Keratinocyte (primary cell): ENCODE data around the gene MET. TPM values are rescaled to one million over a fixed set of nuclear protein-coding genes. Genes with fewer than 3 reads are reported as not detected.
"Not testable (repeated sequence)": the region's sequence is repeated elsewhere in the genome, so short reads cannot be mapped to it uniquely, and the experiment has no call there.

ENCODE experiments used
- DNase-seq: peaks from one replicate; pipeline ENCODE4 v3.0.0-alpha.2; 2011; ENCODE audit warnings: low read depth, missing footprints, low spot score
- FAIRE-seq: peaks from 2 replicates; lab custom pipeline; 2011; peaks lifted over from hg19 to GRCh38; lab: Jason Lieb, UNC
- H2AFZ ChIP-seq: 2 replicates; pipeline ENCODE4 v1.6.0; 2012; ENCODE audit warnings: low read length, control low read depth, inconsistent platforms; ENCODE audit not compliant: control insufficient read depth
- H3K27ac ChIP-seq: 2 replicates; pipeline ENCODE4 v1.5.1; 2011; ENCODE audit warnings: low read length; ENCODE audit not compliant: control insufficient read depth, insufficient read depth
- H3K27me3 ChIP-seq: 3 replicates; pipeline ENCODE4 v1.6.0; 2011; ENCODE audit warnings: low read length; ENCODE audit not compliant: control insufficient read depth, insufficient read depth; ENCODE audit errors: extremely low read depth
- H3K36me3 ChIP-seq, 2 experiments: 2 replicates in 1 of 2; 3 replicates in 1 of 2; pipeline ENCODE4 v1.5.1; 2011; ENCODE audit warnings: low read length in 2 of 2, mild to moderate bottlenecking in 1 of 2; ENCODE audit not compliant: control insufficient read depth in 2 of 2, insufficient read depth in 2 of 2; ENCODE audit errors: extremely low read depth in 1 of 2
- H3K4me1 ChIP-seq: 3 replicates; pipeline ENCODE4 v1.5.1; 2011; ENCODE audit warnings: low read length; ENCODE audit not compliant: control insufficient read depth, insufficient read depth; ENCODE audit errors: extremely low read depth
- H3K4me2 ChIP-seq: 3 replicates; pipeline ENCODE4 v1.6.0; 2011; ENCODE audit warnings: low read depth, low read length; ENCODE audit not compliant: control insufficient read depth, insufficient read depth; ENCODE audit errors: extremely low read depth
- H3K4me3 ChIP-seq, 3 experiments: fragments of 200-600 bp in 1 of 3; sonication (generic) in 1 of 3; 2 replicates in 2 of 3; 3 replicates in 1 of 3; pipeline ENCODE4 v1.5.1; 2011 to 2016; ENCODE audit warnings: low read length in 3 of 3, mild to moderate bottlenecking in 3 of 3, control low read depth in 2 of 3, inconsistent platforms in 1 of 3, low read depth in 1 of 3, mixed read lengths in 1 of 3, mixed run types in 1 of 3, moderate library complexity in 1 of 3; ENCODE audit not compliant: control insufficient read depth in 2 of 3, insufficient read depth in 2 of 3; ENCODE audit errors: extremely low read depth in 1 of 3
- H3K79me2 ChIP-seq: 2 replicates; pipeline ENCODE4 v1.6.0; 2012; ENCODE audit warnings: low read length; ENCODE audit not compliant: control insufficient read depth, insufficient read depth
- H3K9ac ChIP-seq: 3 replicates; pipeline ENCODE4 v1.6.0; 2011; ENCODE audit warnings: low read length; ENCODE audit not compliant: control insufficient read depth, insufficient read depth; ENCODE audit errors: extremely low read depth
- H3K9me1 ChIP-seq: 3 replicates; pipeline ENCODE4 v1.6.0; 2011; ENCODE audit warnings: low read length; ENCODE audit not compliant: control insufficient read depth, insufficient read depth; ENCODE audit errors: extremely low read depth
- H3K9me3 ChIP-seq: 2 replicates; pipeline ENCODE4 v1.5.1; 2012; ENCODE audit warnings: low read depth, low read length; ENCODE audit not compliant: control insufficient read depth
- H4K20me1 ChIP-seq: 3 replicates; pipeline ENCODE4 v1.6.0; 2011; ENCODE audit warnings: low read length; ENCODE audit not compliant: control insufficient read depth, insufficient read depth; ENCODE audit errors: extremely low read depth
- EZH2 ChIP-seq: IDR thresholded peaks from one replicate; pipeline ENCODE4 v1.6.1; 2012; ENCODE audit warnings: inconsistent platforms, mild to moderate bottlenecking, low read length, moderate library complexity
- dilution Hi-C: fragments of 300-500 bp; cut with MboI; formaldehyde crosslinking; loops from one replicate; pipeline ENCODE4 v1.7.0; 2020; ENCODE audit warnings: low sequenced_read_pairs; ENCODE audit not compliant: extremely low pct_ligation_motif_present
- polyA plus RNA-seq, 5 experiments: library from polyadenylated mRNA; depleted of rRNA in 3 of 5; stranded (reverse) in 3 of 5; stranded (forward) in 1 of 5; unstranded in 1 of 5; fragments of >200 nt; gene quantifications; 1 replicate in 1 of 5; 2 replicates in 3 of 5; 3 replicates in 1 of 5; pipeline versions ENCODE4 v1.2.1 to v1.2.3, GENCODE V29; 2011 to 2012; ENCODE audit warnings: missing spikeins in 2 of 5, low read depth in 1 of 5, low replicate concordance in 1 of 5
- TF ChIP-seq, protein P1 (sequence below), 3 experiments: IDR thresholded peaks in 1 of 3; conservative IDR thresholded peaks in 1 of 3; optimal IDR thresholded peaks in 1 of 3; 2 replicates in 2 of 3; 3 replicates in 1 of 3; pipeline versions ENCODE3 to v1.5.1; 2011; ENCODE audit warnings: low read length in 3 of 3, mild to moderate bottlenecking in 3 of 3, moderate library complexity in 2 of 3, control low read depth in 1 of 3, inconsistent platforms in 1 of 3; ENCODE audit not compliant: insufficient read depth in 2 of 3; ENCODE audit errors: extremely low read depth in 1 of 3

Gene MET
- polyA plus RNA-seq, 1 donor (not counting 4 experiments of a cell fraction or from before 2014, with no cell fraction given) = 117 TPM

DNA sequence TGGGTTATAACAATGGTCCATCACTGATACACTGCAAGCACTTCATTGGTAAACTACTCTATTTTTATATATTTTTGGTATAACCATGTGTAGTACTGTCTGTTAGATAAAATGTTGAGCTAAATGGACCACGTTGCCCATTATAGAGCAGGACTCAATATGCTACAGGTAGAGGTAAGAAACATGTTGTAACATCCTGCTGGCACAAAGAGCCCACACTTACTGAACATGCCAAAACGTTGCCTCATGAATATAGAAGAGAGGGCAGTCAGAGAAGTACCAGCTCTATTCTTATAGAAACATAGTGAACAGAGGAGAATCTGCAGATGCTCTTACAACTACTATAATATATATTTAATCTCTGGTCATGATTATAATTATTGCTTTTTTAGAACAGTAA, 18.4 kb upstream of the MET start:
- Histone ChIP-seq H3K9me3 (no peaks in the 10 kb centered on the region), H3K27me3 (no peaks in the 10 kb centered on the region), H3K4me1 (peaks cover 27% of the 10 kb centered on the region), H3K27ac (peak overlapping the region; percentile 93), H4K20me1 (no peaks in the 10 kb centered on the region), H3K9me1 (no peaks in the 10 kb centered on the region), H2AFZ (no peak overlapping the region), H3K9ac (peak overlapping the region; percentile 59), H3K4me2 (peak overlapping the region; percentile 75), H3K36me3 (no peaks in the 10 kb centered on the region), H3K4me3 (peak overlapping the region in 2 of 3 experiments; percentile 39 to 41), H3K79me2 (no peaks in the 10 kb centered on the region)
- dilution Hi-C loops = no loop called here
- no peak for TF ChIP-seq EZH2
- TF ChIP-seq, protein P1, sequence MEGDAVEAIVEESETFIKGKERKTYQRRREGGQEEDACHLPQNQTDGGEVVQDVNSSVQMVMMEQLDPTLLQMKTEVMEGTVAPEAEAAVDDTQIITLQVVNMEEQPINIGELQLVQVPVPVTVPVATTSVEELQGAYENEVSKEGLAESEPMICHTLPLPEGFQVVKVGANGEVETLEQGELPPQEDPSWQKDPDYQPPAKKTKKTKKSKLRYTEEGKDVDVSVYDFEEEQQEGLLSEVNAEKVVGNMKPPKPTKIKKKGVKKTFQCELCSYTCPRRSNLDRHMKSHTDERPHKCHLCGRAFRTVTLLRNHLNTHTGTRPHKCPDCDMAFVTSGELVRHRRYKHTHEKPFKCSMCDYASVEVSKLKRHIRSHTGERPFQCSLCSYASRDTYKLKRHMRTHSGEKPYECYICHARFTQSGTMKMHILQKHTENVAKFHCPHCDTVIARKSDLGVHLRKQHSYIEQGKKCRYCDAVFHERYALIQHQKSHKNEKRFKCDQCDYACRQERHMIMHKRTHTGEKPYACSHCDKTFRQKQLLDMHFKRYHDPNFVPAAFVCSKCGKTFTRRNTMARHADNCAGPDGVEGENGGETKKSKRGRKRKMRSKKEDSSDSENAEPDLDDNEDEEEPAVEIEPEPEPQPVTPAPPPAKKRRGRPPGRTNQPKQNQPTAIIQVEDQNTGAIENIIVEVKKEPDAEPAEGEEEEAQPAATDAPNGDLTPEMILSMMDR (optimal IDR thresholded peaks at IDR 0.05 in 1 of 3, IDR thresholded peaks at IDR 0.05 in 1 of 3, conservative IDR thresholded peaks at IDR 0.05 in 1 of 3; ENCODE audit: extremely low read depth in 1 of 3, insufficient read depth in 2 of 3, low read length in 3 of 3) = no peak
- FAIRE-seq (peak; percentile 85), DNase-seq (no peak)

- H4K20me1 ChIP-seq, H2AFZ ChIP-seq, dilution Hi-C loops, H3K4me3 ChIP-seq, H3K36me3 ChIP-seq, H3K4me1 ChIP-seq, H3K9me1 ChIP-seq, FAIRE-seq, H3K9me3 ChIP-seq, H3K9ac ChIP-seq, H3K27me3 ChIP-seq, H3K4me2 ChIP-seq, H3K27ac ChIP-seq, H3K79me2 ChIP-seq, DNase-seq: not testable (repeated sequence)
Observed at GRCh38 chr7:116659248-116659647, 12.7 kb upstream of the MET start.

- Histone ChIP-seq H3K4me2 (no peak overlapping the region), H3K27me3 (no peaks in the 10 kb centered on the region), H3K27ac (no peak overlapping the region), H2AFZ (no peak overlapping the region), H3K79me2 (no peaks in the 10 kb centered on the region), H3K36me3 (no peaks in the 10 kb centered on the region), H4K20me1 (no peaks in the 10 kb centered on the region), H3K9me1 (no peaks in the 10 kb centered on the region), H3K4me3 (no peak overlapping the region), H3K9me3 (no peaks in the 10 kb centered on the region), H3K9ac (no peak overlapping the region), H3K4me1 (no peaks in the 10 kb centered on the region)
- no peak for TF ChIP-seq EZH2
- TF ChIP-seq, protein P1 (optimal IDR thresholded peaks at IDR 0.05 in 1 of 3, IDR thresholded peaks at IDR 0.05 in 1 of 3, conservative IDR thresholded peaks at IDR 0.05 in 1 of 3; ENCODE audit: extremely low read depth in 1 of 3, insufficient read depth in 2 of 3, low read length in 3 of 3) = no peak
- DNase-seq (no peak), FAIRE-seq (no peak)
- dilution Hi-C loops = no loop called here
Observed at GRCh38 chr7:116661865-116662264, 10.1 kb upstream of the MET start.
